ENCODE measurements around the gene ACSF3.
"Not testable (repeated sequence)": the region's sequence is repeated elsewhere in the genome, so short reads cannot be mapped to it uniquely, and the experiment has no call there.

Gene ACSF3

GRCh38 chr16:89073346-89074071 is 20.1 kb upstream of the ACSF3 start:
- DNase-seq = no peak

DNA sequence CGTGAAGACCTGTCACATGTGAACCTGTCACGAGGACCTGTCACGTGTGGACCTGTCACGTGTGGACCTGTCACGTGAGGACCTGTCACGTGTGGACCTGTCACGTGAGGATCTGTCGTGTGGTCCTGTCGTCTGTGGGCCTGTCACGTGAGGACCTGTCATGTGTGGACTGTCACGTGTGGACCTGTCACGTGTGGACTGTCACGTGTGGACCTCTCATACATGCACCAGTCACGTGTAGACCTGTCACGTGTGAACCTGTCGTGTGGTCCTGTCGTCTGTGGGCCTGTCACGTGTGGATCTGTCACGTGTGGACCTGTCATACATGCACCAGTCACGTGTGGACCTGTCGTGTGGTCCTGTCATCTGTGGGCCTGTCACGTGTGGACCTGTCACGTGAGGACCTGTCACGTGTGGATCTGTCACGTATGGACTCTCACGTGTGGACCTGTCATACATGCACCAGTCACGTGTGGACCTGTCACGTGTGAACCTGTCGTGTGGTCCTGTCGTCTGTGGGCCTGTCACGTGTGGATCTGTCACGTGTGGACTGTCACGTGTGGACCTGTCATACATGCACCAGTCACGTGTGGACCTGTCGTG is 19.5 kb upstream of the ACSF3 start:
- not testable (repeated sequence) for DNase-seq

DNA sequence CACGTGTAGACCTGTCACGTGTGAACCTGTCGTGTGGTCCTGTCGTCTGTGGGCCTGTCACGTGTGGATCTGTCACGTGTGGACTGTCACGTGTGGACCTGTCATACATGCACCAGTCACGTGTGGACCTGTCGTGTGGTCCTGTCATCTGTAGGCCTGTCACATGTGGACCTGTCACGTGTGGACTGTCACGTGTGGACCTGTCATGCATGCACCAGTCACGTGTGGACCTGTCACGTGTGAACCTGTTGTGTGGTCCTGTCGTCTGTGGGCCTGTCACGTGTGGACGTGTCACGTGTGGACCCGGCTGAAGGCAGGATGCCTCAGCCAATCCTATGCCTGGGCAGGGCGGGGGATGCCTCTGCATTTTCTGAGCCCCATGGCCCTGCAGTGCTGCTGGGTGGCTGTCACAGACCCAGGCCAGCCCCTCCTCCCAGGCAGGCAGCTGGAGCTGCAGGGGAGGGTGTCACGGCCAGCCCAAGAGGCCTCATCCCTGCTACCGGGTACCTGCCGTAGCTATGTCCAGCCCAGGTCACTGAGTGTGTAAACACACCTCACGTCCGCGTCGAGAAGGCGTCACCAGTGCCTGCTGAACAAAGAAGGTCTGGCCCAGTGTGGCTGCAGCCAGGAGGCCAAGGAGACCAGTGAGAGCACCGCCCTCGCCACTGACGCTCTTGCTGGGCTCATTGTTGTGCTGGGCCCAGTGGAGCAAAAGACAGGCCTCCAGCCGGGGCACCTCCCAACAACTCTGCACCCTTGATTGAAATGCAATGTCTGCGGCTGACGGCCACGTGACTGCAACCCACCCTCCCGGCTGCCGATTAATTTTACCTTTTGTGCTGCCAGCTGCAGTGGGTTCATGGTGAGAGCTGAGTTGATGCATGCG is 18.6 kb upstream of the ACSF3 start:
- DNase-seq = no peak

DNA sequence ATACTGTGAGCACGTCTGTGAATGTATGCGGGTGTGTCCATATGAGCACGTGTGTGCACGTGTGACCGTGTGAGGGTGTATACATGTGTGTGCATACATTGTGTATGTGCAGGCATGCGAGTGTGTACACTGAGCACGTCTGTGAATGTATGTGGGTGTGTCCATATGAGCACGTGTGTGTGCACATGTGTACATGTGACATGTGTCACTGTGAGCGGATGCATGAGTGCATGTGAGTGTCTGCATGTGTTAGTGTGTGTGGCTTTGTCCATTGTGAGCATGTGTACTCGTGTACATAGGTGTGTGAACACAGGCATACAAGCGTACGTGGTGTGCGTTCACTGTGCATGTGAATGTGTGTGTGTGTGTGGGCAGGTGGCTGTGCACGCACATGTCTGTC is 17.5 kb upstream of the ACSF3 start:
- no peak for DNase-seq

DNA sequence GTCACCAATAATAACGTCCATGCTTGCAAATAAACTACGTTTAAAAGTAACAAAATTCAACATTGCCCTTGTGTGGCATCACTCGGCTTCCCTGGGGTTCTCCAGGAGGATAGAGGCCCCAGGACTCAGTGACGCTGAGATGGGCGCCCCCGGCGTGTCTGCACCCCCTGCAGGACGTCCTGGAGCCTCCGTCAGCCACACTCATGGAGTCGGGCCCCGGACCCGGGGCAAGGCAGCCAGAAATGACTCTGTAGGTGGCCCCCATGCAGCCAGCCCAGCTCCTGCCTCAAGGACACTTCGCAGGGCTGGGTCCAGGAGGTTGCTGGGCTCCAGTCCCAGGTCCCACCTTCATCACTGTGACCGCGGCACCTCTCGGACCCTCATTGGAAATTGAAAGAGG is 16.6 kb upstream of the ACSF3 start:
- no peak for DNase-seq

- DNase-seq = no peak
Observed at GRCh38 chr16:89078172-89078571, 15.5 kb upstream of the ACSF3 start.

DNA sequence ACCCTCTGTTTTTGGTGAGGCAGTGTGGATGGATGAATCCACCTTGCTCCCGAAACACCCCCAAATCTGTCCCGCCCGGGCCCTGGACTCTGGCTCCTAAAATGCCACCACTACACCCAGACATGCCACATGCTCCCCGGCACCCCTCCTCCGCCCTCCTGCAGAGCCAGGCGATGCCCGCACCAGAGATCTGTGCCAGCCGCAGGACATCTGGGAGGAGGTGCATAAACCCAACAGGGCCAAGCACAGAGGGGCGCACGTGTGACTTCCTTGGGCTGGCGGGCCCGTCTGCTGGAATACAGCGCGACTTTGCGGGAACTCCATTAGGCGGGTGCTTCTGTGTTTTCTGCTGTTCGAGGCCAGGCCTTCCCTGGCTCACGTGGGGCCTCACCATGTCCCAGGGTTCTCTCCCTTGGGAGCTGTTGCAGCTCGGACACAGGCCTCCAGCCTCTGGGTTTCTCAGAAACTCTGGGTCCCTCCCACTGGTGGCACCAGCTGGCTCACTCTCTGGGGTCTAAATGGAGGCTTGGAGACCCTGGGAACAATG is 14.1 kb upstream of the ACSF3 start:
- no peak for DNase-seq

DNA sequence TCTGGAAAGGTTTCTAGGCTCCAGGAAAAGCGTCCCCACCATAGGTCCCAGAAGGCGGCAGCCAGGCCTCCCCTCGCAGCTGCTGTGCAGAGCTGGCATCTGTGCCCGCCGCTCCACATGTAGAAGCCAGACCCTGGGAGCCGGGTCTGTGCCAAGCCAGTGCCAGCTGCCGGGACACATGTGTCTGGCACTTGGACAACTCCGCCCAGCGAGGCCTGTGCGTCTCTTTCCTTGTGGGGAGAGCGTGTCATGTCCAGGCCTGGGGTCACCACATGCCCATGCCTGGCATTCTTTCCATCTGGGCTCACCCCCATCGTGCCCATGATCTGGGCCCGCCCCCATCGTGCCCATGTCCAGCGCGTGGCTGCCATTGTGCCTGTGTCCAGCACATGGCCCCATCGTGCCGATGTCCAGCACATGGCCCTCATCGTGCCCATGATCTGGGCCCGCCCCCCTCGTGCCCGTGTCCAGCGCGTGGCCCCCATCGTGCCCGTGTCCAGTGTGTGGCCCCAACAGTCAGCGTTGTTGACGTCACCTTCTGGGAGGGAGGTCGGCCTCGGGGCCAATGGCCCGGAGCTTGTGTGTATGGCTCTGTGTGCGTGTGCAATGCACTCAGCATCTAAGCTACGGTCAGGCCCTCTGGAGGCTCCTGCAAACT is 13.3 kb upstream of the ACSF3 start:
- no peak for DNase-seq

- DNase-seq = no peak
Observed at GRCh38 chr16:89081556-89081955, 12.1 kb upstream of the ACSF3 start.

DNA sequence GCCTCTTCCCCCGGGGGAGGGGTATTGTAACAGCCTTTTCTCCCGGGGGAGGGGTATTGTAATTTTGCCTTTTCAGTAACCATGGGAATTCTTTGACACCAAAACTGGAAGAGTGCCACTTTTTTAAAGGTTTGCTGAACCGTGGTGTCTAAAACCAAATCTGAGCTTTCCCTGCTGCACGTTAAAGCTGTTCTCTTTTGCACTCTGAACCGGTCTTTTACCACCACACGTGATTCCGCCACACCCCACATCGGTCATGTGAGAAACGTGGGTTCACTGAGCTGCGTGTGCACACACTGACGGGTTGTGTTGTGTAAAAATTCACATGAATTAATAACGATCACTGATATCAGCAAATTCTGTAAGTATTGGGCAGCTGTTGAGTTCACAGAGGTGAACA is 9.2 kb upstream of the ACSF3 start:
- peak; percentile 17 for DNase-seq

DNA sequence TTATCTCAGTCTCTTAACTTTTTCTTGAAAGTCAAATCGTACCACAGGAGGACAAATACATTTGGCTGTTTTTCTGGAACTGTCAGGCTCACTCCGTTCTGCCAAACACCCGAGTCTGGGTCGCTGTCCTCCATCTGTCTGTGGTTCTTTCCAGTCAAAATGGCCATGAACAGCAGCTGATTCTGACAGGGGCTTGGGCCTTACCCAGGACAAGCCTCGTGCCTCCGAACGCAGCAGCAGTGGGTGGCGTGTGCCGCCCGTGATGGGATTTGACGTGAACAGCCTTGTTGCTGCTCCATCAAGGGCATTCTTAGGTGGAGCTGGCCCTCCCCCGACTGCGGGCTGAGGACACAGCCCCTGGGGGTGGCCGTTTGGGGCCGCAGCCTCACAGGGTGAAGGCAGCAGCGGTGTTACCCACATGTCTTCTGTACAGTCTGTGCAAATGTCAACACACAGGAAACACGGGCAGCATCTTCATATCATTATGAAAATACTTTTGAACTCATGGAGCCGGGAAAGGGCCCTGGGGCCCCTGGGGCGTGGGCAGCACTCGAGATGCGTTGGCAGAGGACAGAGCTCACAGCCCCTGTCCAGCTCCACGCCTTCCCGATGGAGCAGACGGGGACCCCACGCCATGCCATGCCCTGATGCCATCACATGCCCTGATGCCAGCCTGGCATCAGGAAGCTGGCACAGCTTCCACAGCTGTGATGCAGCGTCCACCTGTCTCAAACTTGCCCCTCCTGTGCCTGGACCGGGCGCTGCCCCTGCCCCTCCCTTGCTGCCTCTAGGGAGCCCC is 8.6 kb upstream of the ACSF3 start:
- no peak for DNase-seq

- no peak for DNase-seq
Observed at GRCh38 chr16:89085755-89086154, 7.9 kb upstream of the ACSF3 start.

DNA sequence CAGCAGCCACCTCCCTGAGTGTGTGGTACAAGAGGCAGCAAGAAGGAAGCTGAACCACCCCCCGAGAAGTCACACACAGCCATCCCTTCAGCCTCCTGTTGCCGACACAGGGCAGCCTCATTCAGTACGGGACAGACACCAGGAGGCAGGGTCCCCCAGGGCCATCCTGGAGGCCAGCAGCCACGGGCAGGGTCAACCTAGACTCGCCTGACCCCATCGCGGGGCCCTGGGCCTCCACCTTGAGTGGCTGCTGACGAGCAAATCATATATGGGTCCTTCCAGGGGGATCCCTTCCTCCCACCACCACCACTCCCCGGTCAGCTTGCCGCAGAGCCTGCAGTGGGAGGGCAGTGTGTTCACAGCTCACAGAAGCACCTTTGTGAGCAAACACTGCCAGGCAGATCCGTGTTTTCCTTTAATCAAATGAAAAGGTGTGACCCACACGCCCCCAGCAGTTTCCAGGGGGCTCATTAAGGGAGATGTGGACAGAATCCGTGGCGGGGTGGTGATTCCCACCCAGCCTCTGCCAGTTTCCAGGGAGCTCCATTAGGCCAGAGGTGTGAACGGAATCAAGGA is 5.6 kb upstream of the ACSF3 start:
- no peak for DNase-seq

- no peak for DNase-seq
Observed at GRCh38 chr16:89089120-89089519, 4.5 kb upstream of the ACSF3 start.

GRCh38 chr16:89090182-89090630 is 3.4 kb upstream of the ACSF3 start:
- peak; percentile 67 for DNase-seq

GRCh38 chr16:89090669-89091426 is 2.8 kb upstream of the ACSF3 start:
- no peak for DNase-seq

DNA sequence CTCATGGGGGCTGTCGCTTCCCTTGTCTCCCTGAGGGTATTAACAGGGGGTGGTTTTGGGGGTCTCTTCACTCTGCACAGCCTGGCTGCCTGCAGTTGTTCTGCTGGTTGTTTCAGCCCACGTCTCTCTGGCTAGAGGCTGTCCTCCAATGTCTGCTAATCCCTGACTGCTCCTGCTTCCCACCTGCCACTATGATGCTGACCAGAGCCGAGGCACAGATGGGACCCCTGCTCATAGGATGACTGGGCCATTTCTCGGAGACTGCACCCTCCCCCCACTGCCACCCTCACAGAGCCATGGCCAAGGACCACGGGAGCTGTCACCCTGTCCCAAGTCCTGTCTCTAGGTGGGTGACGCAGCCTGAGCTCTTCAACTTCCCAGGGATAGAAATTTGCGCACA is 1.6 kb upstream of the ACSF3 start:
- DNase-seq = no peak

DNA sequence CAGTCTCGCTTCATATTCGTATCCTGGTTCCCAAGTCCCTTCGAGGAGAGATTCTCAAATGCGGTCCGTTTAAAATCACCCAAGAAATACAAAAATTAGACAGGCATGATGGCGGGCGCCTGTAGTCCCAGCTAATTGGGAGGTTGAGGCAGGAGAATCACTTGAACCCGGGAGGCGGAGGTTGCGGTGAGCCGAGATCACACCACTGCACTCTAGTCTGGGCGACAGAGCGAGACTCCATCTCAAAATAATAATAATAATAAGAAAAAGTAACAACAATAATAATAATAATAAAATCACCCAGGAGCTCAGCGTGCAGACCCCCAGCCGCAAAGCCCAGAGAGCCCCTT is 425 bp upstream of the ACSF3 start:
- not testable (repeated sequence) for DNase-seq

DNA sequence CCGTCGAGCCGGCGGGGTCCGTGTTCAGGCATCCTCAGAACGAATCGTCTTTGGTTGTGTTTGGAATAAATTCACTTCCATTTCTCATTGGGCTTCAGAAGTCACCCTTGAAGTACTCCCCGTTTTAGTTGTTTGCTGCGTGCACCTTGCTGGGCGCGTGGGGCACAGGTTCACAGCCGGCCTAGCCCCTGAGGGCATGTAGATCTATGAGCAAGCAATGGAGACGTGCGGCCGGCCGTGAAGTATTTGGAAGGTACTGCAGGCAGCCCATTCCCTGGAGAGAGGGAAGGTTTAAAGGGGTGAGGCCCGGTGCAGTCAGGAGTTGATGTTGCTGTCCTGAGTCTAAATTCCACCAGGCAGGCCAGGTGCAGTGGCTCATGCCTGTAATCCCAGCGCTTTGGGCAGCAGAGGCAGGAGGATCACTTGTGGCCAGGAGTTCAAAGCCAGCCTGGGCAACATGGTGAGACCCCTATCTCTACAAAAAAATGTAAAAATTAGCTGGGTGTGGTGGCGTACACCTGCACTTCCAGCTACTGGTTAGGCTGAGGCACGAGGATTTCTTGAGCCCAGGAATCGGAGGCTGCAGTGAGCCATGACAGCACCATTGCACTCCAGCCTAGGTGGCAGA is 714 bp downstream of the ACSF3 start:
- peak; percentile 43 for DNase-seq

- no peak for DNase-seq
Observed at GRCh38 chr16:89094880-89095258, 1.2 kb downstream of the ACSF3 start.

Measured in hematopoietic multipotent progenitor cell treated with erythropoietin and hydrocortisone succinate and interleukin-3 and kit ligand, for 6 days (in vitro differentiated cells).